KMS-11 (cell line): Measurements from ENCODE around the gene TCF15.

Source experiments
- H2AFZ ChIP-seq: fragments of 200-600 bp; sonication (generic); 2 replicates; pipeline ENCODE4 v1.6.1; 2016; ENCODE audit warnings: antibody characterized with exemption, mixed run types, low read depth
- H3K27ac ChIP-seq: fragments of 200-600 bp; sonication (generic); 2 replicates; pipeline ENCODE4 v1.6.1; 2016; ENCODE audit warnings: mild to moderate bottlenecking, mixed run types
- H3K27me3 ChIP-seq: fragments of 200-600 bp; sonication (generic); 2 replicates; pipeline ENCODE4 v1.6.1; 2017; ENCODE audit warnings: mild to moderate bottlenecking, low read depth, mixed run types, moderate library complexity; ENCODE audit not compliant: insufficient read depth
- H3K36me3 ChIP-seq: fragments of 200-600 bp; sonication (generic); 2 replicates; pipeline ENCODE4 v1.6.1; 2017; ENCODE audit warnings: mild to moderate bottlenecking, mixed run types; ENCODE audit not compliant: insufficient read depth
- H3K4me1 ChIP-seq: fragments of 200-600 bp; sonication (generic); 2 replicates; pipeline ENCODE4 v1.6.1; 2016; ENCODE audit warnings: mild to moderate bottlenecking, low read depth, mixed run types; ENCODE audit not compliant: poor library complexity, severe bottlenecking
- H3K4me2 ChIP-seq: fragments of 200-600 bp; sonication (generic); 2 replicates; pipeline ENCODE4 v1.7.0; 2016; ENCODE audit warnings: mild to moderate bottlenecking, mixed run types
- H3K4me3 ChIP-seq: fragments of 200-600 bp; sonication (generic); IDR thresholded peaks from 2 replicates; pipeline ENCODE4 v1.6.1; 2017; ENCODE audit warnings: low read depth, low read length, mixed read lengths; ENCODE audit not compliant: insufficient read depth
- H3K79me2 ChIP-seq: fragments of 200-600 bp; sonication (generic); 2 replicates; pipeline ENCODE4 v1.6.1; 2016; ENCODE audit warnings: low read depth, mixed run types; ENCODE audit not compliant: insufficient read depth
- H3K9ac ChIP-seq: fragments of 200-600 bp; sonication (generic); 2 replicates; pipeline ENCODE4 v1.6.1; 2016; ENCODE audit warnings: mild to moderate bottlenecking, mixed run types
- H4K20me1 ChIP-seq: fragments of 200-600 bp; sonication (generic); 2 replicates; pipeline ENCODE4 v1.6.1; 2016; ENCODE audit warnings: mild to moderate bottlenecking, mixed run types; ENCODE audit not compliant: insufficient read depth
- TF ChIP-seq, protein P1 (sequence below): fragments of 200-600 bp; sonication (generic); conservative IDR thresholded peaks from 2 replicates; pipeline ENCODE4 v1.6.1; 2017; ENCODE audit warnings: low read depth, mild to moderate bottlenecking, antibody characterized with exemption, low read length, moderate library complexity, mixed read lengths

TCF15 gene

DNA sequence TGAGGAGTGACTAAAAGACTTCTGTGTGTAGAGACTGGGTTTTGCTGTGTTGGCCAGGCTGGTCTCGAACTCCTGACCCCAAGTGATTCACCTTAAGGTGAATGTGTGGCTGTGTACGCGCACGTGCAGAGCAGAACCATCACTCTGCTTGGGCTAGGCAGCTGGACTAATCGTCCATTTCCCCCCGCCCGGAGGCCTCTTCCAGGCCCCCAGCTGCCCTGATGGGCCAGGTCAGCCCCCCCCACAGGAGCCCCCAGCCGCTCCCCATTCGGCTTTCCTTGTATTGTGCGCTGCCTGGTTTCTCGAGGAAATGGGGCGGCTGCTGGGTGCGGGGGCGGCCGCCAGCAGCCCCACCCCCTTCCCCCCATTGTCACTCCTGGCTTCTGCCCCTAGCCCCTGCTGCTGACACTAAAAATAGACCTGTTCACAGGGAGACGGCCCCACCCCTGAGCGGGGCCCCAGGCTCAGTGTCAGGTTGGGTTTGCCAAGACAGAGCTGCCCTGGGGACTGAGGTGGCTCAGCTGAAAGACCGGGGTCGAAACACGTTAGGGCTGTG lies 41.9 kb downstream of the TCF15 start:
- no peak overlapping the region for H2AFZ ChIP-seq
- H3K4me2 ChIP-seq, result no peak overlapping the region
- no peak overlapping the region for H3K4me3 ChIP-seq
- H3K36me3 ChIP-seq, result no peaks in the 10 kb centered on the region
- H3K9ac ChIP-seq, result no peak overlapping the region
- no peaks in the 10 kb centered on the region for H3K27me3 ChIP-seq
- H3K79me2 ChIP-seq, result no peaks in the 10 kb centered on the region
- no peaks in the 10 kb centered on the region for H3K4me1 ChIP-seq
- H4K20me1 ChIP-seq, result no peaks in the 10 kb centered on the region
- TF ChIP-seq, protein P1, sequence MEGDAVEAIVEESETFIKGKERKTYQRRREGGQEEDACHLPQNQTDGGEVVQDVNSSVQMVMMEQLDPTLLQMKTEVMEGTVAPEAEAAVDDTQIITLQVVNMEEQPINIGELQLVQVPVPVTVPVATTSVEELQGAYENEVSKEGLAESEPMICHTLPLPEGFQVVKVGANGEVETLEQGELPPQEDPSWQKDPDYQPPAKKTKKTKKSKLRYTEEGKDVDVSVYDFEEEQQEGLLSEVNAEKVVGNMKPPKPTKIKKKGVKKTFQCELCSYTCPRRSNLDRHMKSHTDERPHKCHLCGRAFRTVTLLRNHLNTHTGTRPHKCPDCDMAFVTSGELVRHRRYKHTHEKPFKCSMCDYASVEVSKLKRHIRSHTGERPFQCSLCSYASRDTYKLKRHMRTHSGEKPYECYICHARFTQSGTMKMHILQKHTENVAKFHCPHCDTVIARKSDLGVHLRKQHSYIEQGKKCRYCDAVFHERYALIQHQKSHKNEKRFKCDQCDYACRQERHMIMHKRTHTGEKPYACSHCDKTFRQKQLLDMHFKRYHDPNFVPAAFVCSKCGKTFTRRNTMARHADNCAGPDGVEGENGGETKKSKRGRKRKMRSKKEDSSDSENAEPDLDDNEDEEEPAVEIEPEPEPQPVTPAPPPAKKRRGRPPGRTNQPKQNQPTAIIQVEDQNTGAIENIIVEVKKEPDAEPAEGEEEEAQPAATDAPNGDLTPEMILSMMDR, result no peak
- no peak overlapping the region for H3K27ac ChIP-seq

DNA sequence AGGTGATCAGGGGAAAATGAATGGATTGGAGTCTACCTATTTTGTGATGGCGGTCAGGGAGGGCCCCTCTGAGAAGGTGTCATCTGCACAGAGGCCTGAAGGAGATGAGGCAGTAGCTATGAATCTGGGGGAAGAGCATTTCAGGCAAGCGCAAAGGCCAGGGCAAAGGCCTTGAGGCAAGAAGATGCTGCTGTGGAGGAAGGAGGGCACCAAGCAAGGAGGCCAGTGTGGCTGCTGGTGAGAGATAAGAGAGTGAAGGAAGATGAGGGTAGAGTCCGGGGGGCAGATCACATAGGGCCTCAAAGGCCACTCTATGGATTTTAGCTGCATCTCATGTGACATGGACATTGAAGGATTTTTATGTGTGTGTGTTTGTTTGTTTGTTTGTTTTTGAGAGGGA lies 45.9 kb downstream of the TCF15 start:
- H3K79me2 ChIP-seq, result no peaks in the 10 kb centered on the region
- no peaks in the 10 kb centered on the region for H4K20me1 ChIP-seq
- H3K27me3 ChIP-seq, result no peaks in the 10 kb centered on the region
- no peak overlapping the region for H2AFZ ChIP-seq
- no peak overlapping the region for H3K4me3 ChIP-seq
- no peak overlapping the region for H3K27ac ChIP-seq
- H3K4me1 ChIP-seq, result no peaks in the 10 kb centered on the region
- H3K4me2 ChIP-seq, result no peak overlapping the region
- no peak overlapping the region for H3K9ac ChIP-seq
- TF ChIP-seq, protein P1, result no peak
- no peaks in the 10 kb centered on the region for H3K36me3 ChIP-seq

DNA sequence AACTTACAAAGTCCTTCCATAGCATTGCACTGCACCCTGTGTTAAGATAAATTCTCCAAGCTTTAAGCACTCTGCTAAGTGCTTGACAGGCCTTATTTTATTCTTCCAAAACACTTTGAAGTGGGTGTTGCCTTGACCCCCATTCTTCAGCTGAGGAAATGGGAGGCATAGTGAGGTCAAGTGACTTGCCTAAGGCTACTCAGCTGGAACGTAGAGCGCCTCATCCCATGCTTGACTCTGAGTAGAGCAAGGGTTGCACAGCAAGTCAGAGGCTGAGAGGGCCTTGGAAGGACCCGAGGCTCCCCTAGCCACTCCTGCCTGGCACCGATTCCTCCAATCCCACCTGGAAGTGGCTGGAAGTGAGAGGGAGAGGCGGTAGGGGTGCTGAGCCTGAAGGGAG lies 46.9 kb downstream of the TCF15 start:
- Histone ChIP-seq H3K36me3 (no peaks in the 10 kb centered on the region), H3K9ac (no peak overlapping the region), H3K4me3 (no peak overlapping the region), H3K4me2 (no peak overlapping the region), H4K20me1 (no peaks in the 10 kb centered on the region), H3K27me3 (no peaks in the 10 kb centered on the region), H3K79me2 (no peaks in the 10 kb centered on the region), H3K4me1 (no peaks in the 10 kb centered on the region), H3K27ac (no peak overlapping the region), H2AFZ (no peak overlapping the region)
- TF ChIP-seq, protein P1, result no peak

DNA sequence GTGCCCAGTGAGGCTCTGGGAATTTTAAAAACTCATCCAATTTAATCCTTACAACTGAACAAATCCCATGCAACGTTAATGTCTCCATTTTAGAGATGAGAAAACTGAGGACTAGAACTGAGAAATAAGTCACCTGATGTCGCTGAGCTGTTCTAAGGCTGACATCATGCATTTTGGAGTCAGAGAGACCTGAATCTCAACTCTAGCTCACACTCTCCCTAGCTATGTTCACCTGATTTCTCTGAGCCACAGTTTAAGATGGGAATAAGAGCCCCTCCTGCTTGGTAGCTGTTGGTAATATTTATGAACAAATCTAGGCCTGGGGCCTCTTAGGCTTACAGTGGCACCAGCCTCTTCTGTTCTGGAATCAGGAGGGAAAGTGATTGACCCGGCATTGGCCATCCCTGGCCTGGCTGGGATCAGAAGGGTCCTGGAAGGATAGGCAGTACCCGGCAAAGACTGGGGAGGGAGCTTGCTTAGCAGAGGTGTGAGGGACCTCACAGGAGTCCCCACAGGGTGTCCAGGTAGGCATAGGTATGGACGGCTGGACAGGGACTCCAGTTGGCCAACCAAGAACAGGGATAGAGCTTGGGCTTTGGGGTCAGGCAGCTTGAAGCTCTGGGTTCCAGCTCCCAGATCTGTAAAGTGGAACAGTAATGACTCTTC lies 47.7 kb downstream of the TCF15 start:
- Histone ChIP-seq H3K4me3 (no peak overlapping the region), H3K36me3 (no peaks in the 10 kb centered on the region), H3K9ac (no peak overlapping the region), H3K27me3 (no peaks in the 10 kb centered on the region), H2AFZ (no peak overlapping the region), H4K20me1 (no peaks in the 10 kb centered on the region), H3K27ac (no peak overlapping the region), H3K4me1 (no peaks in the 10 kb centered on the region), H3K79me2 (no peaks in the 10 kb centered on the region), H3K4me2 (no peak overlapping the region)
- TF ChIP-seq, protein P1, result no peak
